AG09309 (cell line): Measurements from ENCODE around the gene FIGN.

Experiments
- DNase-seq: peaks from one replicate; pipeline ENCODE4 v3.0.0-alpha.2; 2010; ENCODE audit warnings: low read depth
- H3K4me3 ChIP-seq: 2 replicates; pipeline ENCODE4 v1.5.1; 2011; ENCODE audit warnings: mild to moderate bottlenecking, low read depth, low read length, moderate library complexity; ENCODE audit not compliant: control insufficient read depth
- TF ChIP-seq, protein P1 (sequence below): IDR thresholded peaks from 2 replicates; pipeline ENCODE4 v1.5.1; 2011; ENCODE audit warnings: mild to moderate bottlenecking, low read depth, low read length, inconsistent platforms; ENCODE audit not compliant: insufficient read depth, control insufficient read depth; ENCODE audit errors: missing control alignments

The FIGN gene

DNA sequence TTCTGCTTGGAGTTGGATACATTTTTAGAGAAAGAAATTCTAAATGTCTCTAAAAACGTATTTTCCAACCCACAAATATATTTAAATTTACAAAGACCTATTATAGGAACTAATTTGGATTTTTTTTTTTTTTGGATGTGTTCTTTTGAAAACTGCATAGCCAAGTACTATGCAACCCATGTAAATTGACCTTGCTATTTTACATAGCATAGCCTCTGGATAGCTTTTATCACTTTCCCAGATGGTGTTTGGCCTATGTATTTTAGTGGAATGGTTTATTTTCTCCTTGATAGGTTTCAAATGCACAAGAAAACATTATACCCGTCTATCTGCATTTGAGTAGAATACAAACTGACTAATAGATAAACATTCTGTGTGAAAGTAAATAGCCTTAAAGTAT, 130.0 kb downstream of the FIGN start:
- TF ChIP-seq, protein P1, sequence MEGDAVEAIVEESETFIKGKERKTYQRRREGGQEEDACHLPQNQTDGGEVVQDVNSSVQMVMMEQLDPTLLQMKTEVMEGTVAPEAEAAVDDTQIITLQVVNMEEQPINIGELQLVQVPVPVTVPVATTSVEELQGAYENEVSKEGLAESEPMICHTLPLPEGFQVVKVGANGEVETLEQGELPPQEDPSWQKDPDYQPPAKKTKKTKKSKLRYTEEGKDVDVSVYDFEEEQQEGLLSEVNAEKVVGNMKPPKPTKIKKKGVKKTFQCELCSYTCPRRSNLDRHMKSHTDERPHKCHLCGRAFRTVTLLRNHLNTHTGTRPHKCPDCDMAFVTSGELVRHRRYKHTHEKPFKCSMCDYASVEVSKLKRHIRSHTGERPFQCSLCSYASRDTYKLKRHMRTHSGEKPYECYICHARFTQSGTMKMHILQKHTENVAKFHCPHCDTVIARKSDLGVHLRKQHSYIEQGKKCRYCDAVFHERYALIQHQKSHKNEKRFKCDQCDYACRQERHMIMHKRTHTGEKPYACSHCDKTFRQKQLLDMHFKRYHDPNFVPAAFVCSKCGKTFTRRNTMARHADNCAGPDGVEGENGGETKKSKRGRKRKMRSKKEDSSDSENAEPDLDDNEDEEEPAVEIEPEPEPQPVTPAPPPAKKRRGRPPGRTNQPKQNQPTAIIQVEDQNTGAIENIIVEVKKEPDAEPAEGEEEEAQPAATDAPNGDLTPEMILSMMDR = no peak

DNA sequence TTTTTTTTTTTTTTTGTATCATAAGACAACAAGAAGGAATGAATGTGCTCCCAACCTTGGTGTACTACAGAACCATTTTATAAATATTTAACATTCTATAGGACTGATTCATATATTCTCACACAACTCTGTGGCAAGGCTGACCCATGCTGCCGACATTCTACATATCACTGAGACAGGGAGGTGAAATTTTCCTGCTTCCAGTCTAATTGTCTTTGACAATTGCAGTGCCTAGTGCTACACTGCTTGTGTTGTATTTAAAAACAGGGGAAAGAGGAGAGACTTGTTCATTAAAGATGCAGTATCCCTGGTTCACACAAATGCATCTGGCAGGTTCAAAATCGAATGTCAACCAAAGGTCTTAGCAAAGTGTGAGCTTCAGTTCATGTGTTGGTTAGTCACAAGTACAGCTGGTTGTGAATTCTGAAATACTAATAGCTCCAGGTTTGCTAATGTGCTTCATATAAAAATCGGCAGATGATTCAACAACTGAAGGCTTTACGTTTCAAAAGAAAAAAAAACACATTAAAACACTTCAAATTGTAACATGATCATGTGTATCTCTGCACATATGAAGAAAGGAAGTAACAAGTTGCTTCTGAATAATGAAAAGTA, 130.8 kb downstream of the FIGN start:
- DNase-seq = no peak
- H3K4me3 ChIP-seq = no peak overlapping the region
- TF ChIP-seq, protein P1 = no peak

More for the DNA sequence above, 130.0 kb downstream of the FIGN start:
- no peak for DNase-seq
- H3K4me3 ChIP-seq = no peak overlapping the region

DNA sequence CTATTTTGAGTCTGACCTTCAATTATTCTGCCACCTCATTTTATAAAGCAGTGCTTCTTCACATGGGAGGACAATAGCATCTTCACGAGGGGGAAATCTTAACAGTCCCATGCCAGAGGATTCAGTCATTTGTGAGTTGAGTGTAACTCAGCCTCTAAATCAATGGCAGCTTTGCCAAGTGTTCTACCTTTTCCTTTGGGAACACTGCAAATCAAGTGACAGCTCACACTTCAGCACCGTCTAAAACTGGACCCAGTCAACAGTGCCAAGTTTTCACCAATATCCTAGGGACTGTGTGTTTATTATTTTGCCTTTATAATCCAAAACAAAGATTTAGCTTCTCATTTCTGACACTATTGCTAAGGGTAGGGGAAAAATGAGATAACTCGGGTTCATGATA, 133.6 kb downstream of the FIGN start:
- TF ChIP-seq, protein P1 = no peak
- no peak overlapping the region for H3K4me3 ChIP-seq
- DNase-seq = no peak

DNA sequence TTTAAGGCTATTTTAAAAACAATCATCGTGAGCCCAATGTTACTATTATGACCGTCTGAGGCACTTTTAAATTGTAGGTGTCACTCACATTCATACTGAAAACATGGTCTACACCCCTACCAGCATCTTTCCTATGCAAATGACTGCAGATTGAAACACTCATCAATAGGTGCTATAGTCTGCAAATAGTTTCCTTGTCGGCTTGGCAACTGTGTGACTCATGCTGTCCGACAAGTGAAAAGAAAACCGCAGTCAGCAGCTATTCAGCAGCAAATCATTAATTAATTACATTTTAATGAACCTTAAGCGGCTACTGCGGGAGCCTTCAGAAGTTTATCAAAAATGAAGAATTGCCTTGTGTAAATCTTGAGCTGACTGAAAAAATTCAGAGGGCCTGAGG, 134.4 kb downstream of the FIGN start:
- TF ChIP-seq, protein P1 = no peak
- H3K4me3 ChIP-seq = no peak overlapping the region
- no peak for DNase-seq

DNA sequence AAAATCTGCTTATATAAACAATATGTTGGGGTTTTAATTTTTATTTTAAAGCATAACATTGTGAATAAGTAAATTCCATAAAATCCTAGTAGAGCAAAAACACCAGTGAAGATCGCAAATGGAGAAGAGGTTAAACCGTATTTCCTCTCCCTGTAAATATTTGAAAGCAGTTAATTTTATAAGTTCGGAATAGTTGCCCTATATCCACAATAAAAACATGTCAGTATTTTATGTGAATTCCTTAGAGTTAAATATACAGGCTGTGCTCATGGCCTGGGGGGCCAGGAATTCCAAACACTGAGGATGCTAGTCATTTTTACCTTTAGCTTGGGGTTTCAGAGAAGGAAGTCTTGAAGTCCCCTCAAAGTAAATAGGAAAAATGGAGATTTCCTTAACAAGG, 135.0 kb downstream of the FIGN start:
- H3K4me3 ChIP-seq = no peak overlapping the region
- TF ChIP-seq, protein P1 = no peak
- no peak for DNase-seq

DNA sequence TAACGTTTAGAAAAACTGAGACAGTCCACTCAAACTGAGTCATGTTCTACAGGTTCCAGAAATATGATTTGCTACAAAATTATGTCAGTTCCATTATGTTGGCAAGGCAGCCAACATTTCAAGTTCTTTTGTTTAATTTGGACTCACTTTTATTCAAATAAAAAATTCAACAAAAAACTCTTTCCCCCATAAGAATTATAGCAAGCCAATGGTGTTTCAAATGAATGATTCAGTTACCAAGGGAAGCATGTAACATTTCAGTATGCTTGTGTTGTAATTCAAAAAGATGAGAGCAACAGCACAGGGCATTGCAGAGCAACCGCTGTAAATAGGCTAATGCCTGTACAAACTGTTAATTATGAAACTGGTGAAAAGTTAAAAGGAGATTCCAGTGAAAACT, 140.8 kb downstream of the FIGN start:
- no peak for DNase-seq
- H3K4me3 ChIP-seq = no peak overlapping the region
- TF ChIP-seq, protein P1 = no peak

DNA sequence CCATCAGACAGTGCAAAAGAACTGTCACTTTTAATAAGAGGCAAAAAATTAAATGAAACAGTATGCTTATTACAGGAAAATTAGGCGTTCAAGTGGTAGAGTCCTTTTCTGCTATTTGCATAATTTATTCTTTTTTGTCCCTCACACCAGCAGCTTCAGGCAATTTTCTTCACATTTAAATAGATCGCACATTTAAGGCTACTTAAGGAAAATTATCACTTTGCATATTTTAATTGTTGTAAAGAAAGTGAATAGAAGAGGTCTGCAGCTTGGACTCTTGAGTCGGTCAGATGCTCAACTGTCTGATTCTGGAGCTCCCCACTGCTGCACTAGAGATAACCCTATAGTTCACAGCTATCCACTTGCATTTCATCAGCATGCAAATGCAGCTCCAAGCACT, 141.3 kb downstream of the FIGN start:
- TF ChIP-seq, protein P1 = no peak
- DNase-seq = no peak
- H3K4me3 ChIP-seq = no peak overlapping the region
